PC-3 (cell line): Measurements from ENCODE around the gene RASL12. TPM values are rescaled to one million over a fixed set of nuclear protein-coding genes. Genes with fewer than 3 reads are reported as not detected.
A peak's percentile ranks its signal among the peaks of the same experiment; 100 is the strongest.

Source experiments
- ATAC-seq: fragments of 200-7000 bp; cut with Tn5 transposase; 2 replicates; pipeline ENCODE4 v1.9.1; 2020; ENCODE audit warnings: mild to moderate bottlenecking, moderate library complexity
- BruUV-seq: library from RNA; stranded (reverse); fragments of 400-500 nt; replicated peaks from 2 replicates; lab custom pipeline; 2021; lab: Mats Ljungman, UMichigan
- CTCF ChIA-PET: fragments of 300-600 bp; sonication (Branson Sonifier 250); formaldehyde crosslinking; loops from one replicate; lab custom pipeline; 2022; ENCODE audit warnings: antibody characterized with exemption; lab: Charles Lee
- POLR2A ChIA-PET: fragments of 300-600 bp; sonication (Branson Sonifier 250); formaldehyde crosslinking; loops from one replicate; lab custom pipeline; 2022; ENCODE audit warnings: antibody characterized with exemption; ENCODE audit not compliant: unreplicated experiment; lab: Charles Lee
- DNase-seq: peaks from one replicate; pipeline ENCODE4 v3.0.0-alpha.2; 2015
- H2AFZ ChIP-seq: fragments of 300-600 bp; sonication (generic); 2 replicates; pipeline ENCODE4 v1.6.0; 2016; ENCODE audit warnings: antibody characterized with exemption, low read length
- H3F3A ChIP-seq: fragments of 300-600 bp; sonication (generic); one replicate; pipeline ENCODE4 v1.6.0; 2017; ENCODE audit warnings: antibody characterized with exemption, low read length, control low read depth, mild to moderate bottlenecking; ENCODE audit not compliant: unreplicated experiment
- H3K27ac ChIP-seq: fragments of 300-600 bp; sonication (generic); 2 replicates; pipeline ENCODE4 v1.5.1; 2016; ENCODE audit warnings: mild to moderate bottlenecking, low read length
- H3K27me3 ChIP-seq: fragments of 300-600 bp; sonication (generic); 2 replicates; pipeline ENCODE4 v1.6.1; 2016; ENCODE audit warnings: low read length, mixed read lengths
- H3K36me3 ChIP-seq: fragments of 300-600 bp; sonication (generic); 2 replicates; pipeline ENCODE4 v1.6.1; 2016; ENCODE audit warnings: low read depth, mixed run types, low read length, mixed read lengths
- H3K4me1 ChIP-seq: fragments of 300-600 bp; sonication (generic); 2 replicates; pipeline ENCODE4 v1.5.1; 2016; ENCODE audit warnings: low read length; ENCODE audit not compliant: insufficient read depth
- H3K4me2 ChIP-seq: fragments of 300-600 bp; sonication (generic); 2 replicates; pipeline ENCODE4 v1.6.0; 2016; ENCODE audit warnings: low read length
- H3K4me3 ChIP-seq: fragments of 300-600 bp; sonication (generic); 2 replicates; pipeline ENCODE4 v1.5.1; 2016; ENCODE audit warnings: mild to moderate bottlenecking, low read length, mixed read lengths
- H3K79me2 ChIP-seq: fragments of 300-600 bp; sonication (generic); 2 replicates; pipeline ENCODE4 v1.6.1; 2017; ENCODE audit warnings: low read length, mixed read lengths
- H3K9ac ChIP-seq: fragments of 300-600 bp; sonication (generic); 2 replicates; pipeline ENCODE4 v1.6.0; 2016; ENCODE audit warnings: mild to moderate bottlenecking, low read length
- H3K9me2 ChIP-seq: fragments of 300-600 bp; sonication (generic); replicated peaks from 2 replicates; pipeline ENCODE4 v1.6.1; 2016; ENCODE audit warnings: mixed run types, low read length, mixed read lengths
- H3K9me3 ChIP-seq: fragments of 300-600 bp; sonication (generic); 2 replicates; pipeline ENCODE4 v1.6.1; 2016; ENCODE audit warnings: low read length, mixed read lengths
- H4K20me1 ChIP-seq: fragments of 300-600 bp; sonication (generic); 2 replicates; pipeline ENCODE4 v1.6.1; 2016; ENCODE audit warnings: low read length, mixed read lengths
- CTCF ChIP-seq: fragments of 300-600 bp; sonication (generic); conservative IDR thresholded peaks from 2 replicates; pipeline ENCODE4 v1.5.1; 2017; ENCODE audit warnings: antibody characterized with exemption, low read depth, mild to moderate bottlenecking, low read length
- EZH2 ChIP-seq: fragments of 300-600 bp; sonication (generic); IDR thresholded peaks from one replicate; pipeline ENCODE4 v1.6.1; 2017; ENCODE audit warnings: antibody characterized with exemption, mild to moderate bottlenecking, low read length; ENCODE audit not compliant: unreplicated experiment
- EZH2phosphoT487 ChIP-seq: fragments of 300-600 bp; sonication (generic); IDR thresholded peaks from 2 replicates; pipeline ENCODE4 v1.6.1; 2018; ENCODE audit warnings: mild to moderate bottlenecking, antibody characterized with exemption, low read length, borderline replicate concordance
- intact Hi-C: fragments of 100-400 bp; cut with micrococcal nuclease; formaldehyde crosslinking; loops from 2 replicates; pipeline ENCODE4 v1.9.0; 2023
- total RNA-seq: library from RNA; depleted of rRNA; stranded (reverse); fragments of >200 nt; gene quantifications from 2 replicates; pipeline ENCODE4 v1.2.3, GENCODE V29; 2014

RASL12 gene
- total RNA-seq, 1 experiment from 2014 or later = not detected

- Histone ChIP-seq H3K9ac (no peak overlapping the region), H4K20me1 (no peaks in the 10 kb centered on the region), H3K27me3 (no peaks in the 10 kb centered on the region), H3K4me3 (no peak overlapping the region), H3K27ac (no peak overlapping the region), H3K4me2 (peak overlapping the region; percentile 61), H3F3A (no peaks in the 10 kb centered on the region), H2AFZ (peak overlapping the region; percentile 69), H3K9me2 (no peaks in the 10 kb centered on the region), H3K79me2 (peaks cover 15% of the 10 kb centered on the region), H3K4me1 (peaks cover 11% of the 10 kb centered on the region; the same call in 1 of the 2 replicates), H3K9me3 (no peaks in the 10 kb centered on the region), H3K36me3 (no peaks in the 10 kb centered on the region)
- ChIA-PET POLR2A (no interaction called here), CTCF (interaction anchor here (0.6 to 1.0 kb wide), 2 partner anchors 10 to 88 kb away, joined by 6 to 8 read pairs; no protein-coding TSS in a partner anchor)
- no TSS peak for BruUV-seq
- DNase-seq = peak; percentile 83
- peak; percentile 85 for ATAC-seq
- intact Hi-C loops = loop anchor here (1.0 to 5.0 kb wide), 4 partner anchors 21 to 264 kb away; partner anchors contain the start of gene RNU5A-1
- no peak for TF ChIP-seq EZH2phosphoT487
- TF ChIP-seq CTCF = peak; percentile 86
- TF ChIP-seq EZH2 = no peak
Measured at GRCh38 chr15:65032801-65033537, 34.8 kb downstream of the RASL12 start.

GRCh38 chr15:65029736-65030208, 38.0 kb downstream of the RASL12 start:
- H3K27ac ChIP-seq = no peak overlapping the region
- ATAC-seq (no peak), DNase-seq (no peak)
- H3K27me3 ChIP-seq = no peaks in the 10 kb centered on the region
- H3K36me3 ChIP-seq = peaks cover under 1% of the 10 kb centered on the region; the same call in 1 of the 2 replicates
- no TSS peak for BruUV-seq
- POLR2A ChIA-PET = no interaction called here
- H3K9me2 ChIP-seq = no peaks in the 10 kb centered on the region
- no peak overlapping the region for H3K4me2 ChIP-seq
- intact Hi-C loops = loop anchor here (5.0 kb wide), 2 partner anchors 42 to 268 kb away; partner anchors contain the start of genes RNU5A-1 and SPG21
- no peaks in the 10 kb centered on the region for H3F3A ChIP-seq
- H3K9me3 ChIP-seq = no peaks in the 10 kb centered on the region
- no peak overlapping the region for H3K9ac ChIP-seq
- H2AFZ ChIP-seq = no peak overlapping the region
- H3K4me3 ChIP-seq = peak overlapping the region; percentile 91
- H4K20me1 ChIP-seq = no peaks in the 10 kb centered on the region
- peaks cover 20% of the 10 kb centered on the region for H3K79me2 ChIP-seq
- CTCF ChIA-PET = no interaction called here
- TF ChIP-seq EZH2phosphoT487 = no peak
- peaks cover 13% of the 10 kb centered on the region; the same call in 1 of the 2 replicates for H3K4me1 ChIP-seq

- Histone ChIP-seq H3K79me2 (peaks cover 20% of the 10 kb centered on the region), H3K4me2 (peak within 1 kb of the TSS; percentile 82), H3K4me3 (peak within 1 kb of the TSS; percentile 91), H4K20me1 (no peaks in the 10 kb centered on the region), H3K27ac (no peak within 1 kb of the TSS), H3K27me3 (no peaks in the 10 kb centered on the region), H3K9me3 (no peaks in the 10 kb centered on the region), H3K4me1 (peaks cover 13% of the 10 kb centered on the region; the same call in 1 of the 2 replicates), H3K36me3 (peaks cover 4% of the 10 kb centered on the region; the same call in 1 of the 2 replicates), H2AFZ (peak within 1 kb of the TSS; percentile 89), H3F3A (no peaks in the 10 kb centered on the region), H3K9ac (peak within 1 kb of the TSS; percentile 85), H3K9me2 (no peaks in the 10 kb centered on the region)
- CTCF ChIA-PET = no interaction called here
- BruUV-seq = no TSS peak
- POLR2A ChIA-PET = no interaction called here
- TF ChIP-seq EZH2phosphoT487 (no peak), CTCF (no peak), EZH2 (no peak)
- intact Hi-C loops = loop anchor here (5.0 kb wide), 1 partner anchor 42 kb away; the partner anchor contains the start of gene SPG21
- peak; percentile 71 for DNase-seq
- peak; percentile 70 for ATAC-seq
Measured at GRCh38 chr15:65028921-65029735, 38.7 kb downstream of the RASL12 start, which contains the start of gene MTFMT. Gene MTFMT, minus strand, starts transcription at chr15:65029639. Its CDS starts 26 bp downstream, at chr15:65029613.
